HepG2 (cell line): ENCODE measurements around the gene RAD51. TPM values are rescaled to one million over a fixed set of nuclear protein-coding genes. Genes with fewer than 3 reads are reported as not detected.

Experiments
- ATAC-seq: fragments of 200-7000 bp; cut with Tn5 transposase; 3 replicates; pipeline ENCODE4 v1.9.1; 2020; ENCODE audit warnings: mild to moderate bottlenecking, moderate library complexity
- BruUV-seq: library from RNA; stranded (reverse); fragments of 400-500 nt; replicated peaks from 2 replicates; lab custom pipeline; 2021; lab: Mats Ljungman, UMichigan
- CTCF ChIA-PET: fragments of 300-600 bp; formaldehyde crosslinking; extraction: SDS; loops from one replicate; lab custom pipeline; 2021; ENCODE audit warnings: low total read pairs, inconsistent platforms, low intra/inter-chr PET ratio; lab: Yijun Ruan, JAX
- POLR2A ChIA-PET: fragments of 350-600 bp; sonication (Branson Sonifier 250); formaldehyde crosslinking; loops from one replicate; lab custom pipeline; 2020; ENCODE audit warnings: antibody characterized with exemption, inconsistent platforms; lab: Yijun Ruan, JAX
- DNase-seq: peaks from one replicate; pipeline ENCODE4 v3.0.0-alpha.2; 2015; ENCODE audit warnings: low spot score
- FAIRE-seq: peaks from 3 replicates; lab custom pipeline; 2011; peaks lifted over from hg19 to GRCh38; lab: Jason Lieb, UNC
- H2AFZ ChIP-seq: one replicate; pipeline ENCODE4 v1.6.1; 2011; ENCODE audit warnings: low read length, inconsistent platforms
- H3K27ac ChIP-seq: fragments of 300-600 bp; 3 replicates; pipeline ENCODE4 v1.8.0; 2011; ENCODE audit warnings: mixed run types, mild to moderate bottlenecking, mixed read lengths, low read length, inconsistent platforms; ENCODE audit not compliant: insufficient read depth; ENCODE audit errors: extremely low read length
- H3K27me3 ChIP-seq, 2 experiments: fragments of 200-600 bp in 1 of 2; 2 replicates in 1 of 2; 3 replicates in 1 of 2; pipeline versions ENCODE4 v1.6.0 to v1.8.0; 2011; ENCODE audit warnings: low read length in 2 of 2, mild to moderate bottlenecking in 2 of 2, moderate library complexity in 2 of 2, inconsistent platforms in 1 of 2; ENCODE audit not compliant: insufficient read depth in 2 of 2, control insufficient read depth in 1 of 2
- H3K36me3 ChIP-seq, 2 experiments: fragments of 200-600 bp in 1 of 2; replicated peaks in 1 of 2; 2 replicates in 1 of 2; 3 replicates in 1 of 2; pipeline versions ENCODE4 v1.5.1 to v1.8.0; 2011; ENCODE audit warnings: low read length in 2 of 2, inconsistent platforms in 1 of 2; ENCODE audit not compliant: insufficient read depth in 2 of 2, control insufficient read depth in 1 of 2
- H3K4me1 ChIP-seq: 2 replicates; pipeline ENCODE4 v1.5.1; 2012; ENCODE audit warnings: low read length, inconsistent platforms; ENCODE audit not compliant: insufficient read depth
- H3K4me2 ChIP-seq: 2 replicates; pipeline ENCODE4 v1.6.0; 2011; ENCODE audit warnings: low read depth, low read length, inconsistent platforms
- H3K4me3 ChIP-seq, 3 experiments: fragments of 200-600 bp in 1 of 3; sonication (generic), shearing (Covaris generic) in 1 of 3; replicated peaks in 1 of 3; 2 replicates each; pipeline ENCODE4 v1.5.1; 2011 to 2016; ENCODE audit warnings: low read length in 3 of 3, inconsistent platforms in 2 of 3, low read depth in 2 of 3, mild to moderate bottlenecking in 2 of 3, control low read depth in 1 of 3, mixed read lengths in 1 of 3; ENCODE audit not compliant: insufficient read depth in 1 of 3
- H3K79me2 ChIP-seq: one replicate; pipeline ENCODE4 v1.6.1; 2011; ENCODE audit warnings: low read length, inconsistent platforms; ENCODE audit not compliant: insufficient read depth
- H3K9ac ChIP-seq: 2 replicates; pipeline ENCODE4 v1.6.0; 2011; ENCODE audit warnings: mild to moderate bottlenecking, low read depth, low read length, inconsistent platforms; ENCODE audit not compliant: insufficient read depth
- H3K9me3 ChIP-seq: 2 replicates; pipeline ENCODE4 v1.5.1; 2012; ENCODE audit warnings: mild to moderate bottlenecking, low read length
- H4K20me1 ChIP-seq: 2 replicates; pipeline ENCODE4 v1.6.0; 2011; ENCODE audit warnings: inconsistent platforms, mild to moderate bottlenecking, low read length, moderate library complexity; ENCODE audit not compliant: insufficient read depth
- MAZ ChIP-seq, 2 experiments: sonication (generic) in 1 of 2; formaldehyde crosslinking in 1 of 2; IDR thresholded peaks; 2 replicates each; pipeline versions ENCODE4 v1.5.0 to v1.6.1; 2012 to 2020; ENCODE audit warnings: low read depth in 2 of 2, mild to moderate bottlenecking in 2 of 2, borderline replicate concordance in 1 of 2, improper control_type of control experiment in 1 of 2, low read length in 1 of 2, missing genetic modification reagents in 1 of 2, moderate library complexity in 1 of 2
- SNRNP70 ChIP-seq: fragments of 200-400 bp; formaldehyde crosslinking; IDR thresholded peaks from 2 replicates; pipeline ENCODE4 v1.6.1; 2017; ENCODE audit warnings: mild to moderate bottlenecking, low read depth, low read length, moderate library complexity
- TCF7L2 ChIP-seq: IDR thresholded peaks from 2 replicates; pipeline ENCODE4 v1.6.1; 2011; ENCODE audit warnings: mild to moderate bottlenecking, low read depth, low read length, moderate library complexity
- ZNF121 ChIP-seq: sonication (generic); formaldehyde crosslinking; IDR thresholded peaks from 2 replicates; pipeline ENCODE4 v1.5.0; 2020; ENCODE audit warnings: mild to moderate bottlenecking, missing genetic modification reagents
- WGBS: methylation state at CpG from one replicate; pipeline ENCODE4 v1.1.6; 2017; ENCODE audit warnings: low lambda C conversion rate; 5-methylcytosine and 5-hydroxymethylcytosine counted together
- in situ Hi-C: cut with HindIII; loops from 2 replicates; pipeline ENCODE4 v1.10.0; 2017; ENCODE audit warnings: low pct_unique_long_range_greater_than_20kb; ENCODE audit not compliant: extremely low pct_ligation_motif_present
- intact Hi-C: fragments of 100-400 bp; cut with micrococcal nuclease; formaldehyde crosslinking; loops from one replicate; pipeline ENCODE4 v1.10.0; 2022; ENCODE audit not compliant: unreplicated experiment
- polyA plus RNA-seq, 8 experiments: library from polyadenylated mRNA; depleted of rRNA in 3 of 8; stranded (reverse) in 7 of 8; unstranded in 1 of 8; fragments of >200 nt; fragmentation: Illumina TruSeq in 4 of 8; extraction: Trizol in 4 of 8; gene quantifications; 2 replicates each; pipeline versions ENCODE4 v1.2.1 to v1.2.3, GENCODE V29; 2011 to 2016; ENCODE audit warnings: low read depth in 4 of 8, missing spikeins in 1 of 8, mixed read lengths in 1 of 8; ENCODE audit not compliant: insufficient read depth in 1 of 8
- total RNA-seq, 5 experiments: library from RNA; depleted of rRNA; stranded (reverse); fragments of >200 nt; fragmentation: Illumina TruSeq; extraction: Trizol; gene quantifications; 2 replicates each; pipeline ENCODE4 v1.2.3, GENCODE V29; 2016; ENCODE audit warnings: low read depth in 1 of 5
- TF ChIP-seq, protein P1 (sequence below): sonication (generic); formaldehyde crosslinking; IDR thresholded peaks from 2 replicates; pipeline ENCODE4 v1.4.0; 2020; ENCODE audit warnings: missing genetic modification reagents

The RAD51 gene
- total and polyA plus RNA-seq, 2 of the 13 experiments (the other 11 are each of a cell fraction or from before 2014, with no cell fraction given): 8.5 to 12.8 TPM

- TF ChIP-seq MAZ (IDR thresholded peaks at IDR 0.05; ENCODE audit: borderline replicate concordance, low read depth, low read length) (no peak), MAZ (CRISPR knock-in tag; IDR thresholded peaks at IDR 0.05; ENCODE audit: low read depth) (no peak), TCF7L2 (no peak), SNRNP70 (no peak)
- TF ChIP-seq, all 625 proteins: peak for 0
These were observed 53.0 kb downstream of the RAD51 start (continued) for GRCh38 chr15:40747685-40748631.

DNA sequence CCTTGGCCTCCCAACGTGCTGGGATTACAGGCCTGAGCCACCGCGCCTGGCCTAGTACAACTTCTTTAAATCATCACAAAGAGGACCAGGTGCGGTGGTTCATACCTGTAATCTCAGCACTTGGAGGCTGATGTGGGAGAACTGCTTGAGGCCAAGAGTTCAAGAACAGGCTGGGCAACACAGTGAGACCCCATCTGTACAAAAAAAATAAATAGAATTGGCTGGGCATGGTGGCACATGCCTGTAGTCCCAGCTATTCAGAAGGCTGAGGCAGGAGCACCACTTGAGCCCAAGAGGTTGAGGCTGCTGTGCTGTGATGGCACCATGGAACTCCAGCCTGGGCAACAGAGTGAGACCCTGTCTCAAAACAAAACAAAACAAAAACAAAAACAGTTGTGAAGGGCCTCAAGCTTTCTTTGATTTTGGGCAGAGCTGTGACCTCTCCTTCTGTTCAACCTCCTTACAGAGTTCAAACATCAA is 54.2 kb downstream of the RAD51 start:
- no peak overlapping the region for H2AFZ ChIP-seq
- no peak overlapping the region for H3K27ac ChIP-seq
- peaks cover 12 to 54% of the 10 kb centered on the region in 2 experiments for H3K36me3 ChIP-seq
- POLR2A ChIA-PET: no interaction called here
- TF ChIP-seq, protein P1, sequence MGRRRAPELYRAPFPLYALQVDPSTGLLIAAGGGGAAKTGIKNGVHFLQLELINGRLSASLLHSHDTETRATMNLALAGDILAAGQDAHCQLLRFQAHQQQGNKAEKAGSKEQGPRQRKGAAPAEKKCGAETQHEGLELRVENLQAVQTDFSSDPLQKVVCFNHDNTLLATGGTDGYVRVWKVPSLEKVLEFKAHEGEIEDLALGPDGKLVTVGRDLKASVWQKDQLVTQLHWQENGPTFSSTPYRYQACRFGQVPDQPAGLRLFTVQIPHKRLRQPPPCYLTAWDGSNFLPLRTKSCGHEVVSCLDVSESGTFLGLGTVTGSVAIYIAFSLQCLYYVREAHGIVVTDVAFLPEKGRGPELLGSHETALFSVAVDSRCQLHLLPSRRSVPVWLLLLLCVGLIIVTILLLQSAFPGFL (CRISPR knock-in tag): no peak
- peak; percentile 21; the same call in 1 of the 2 replicates for TF ChIP-seq ZNF121 (CRISPR knock-in tag)
- no TSS peak for BruUV-seq
- CTCF ChIA-PET: no interaction called here
- intact Hi-C loops: loop anchor here (5.0 kb wide), 1 partner anchor 143 kb away; the partner anchor contains the start of gene VPS18
- 100% methylated on average over 4 of the region's 4 CpGs for WGBS
- in situ Hi-C loops: no loop called here
- H3K9me3 ChIP-seq: no peaks in the 10 kb centered on the region
- H4K20me1 ChIP-seq: no peaks in the 10 kb centered on the region
- H3K9ac ChIP-seq: no peak overlapping the region
- DNase-seq (no peak), ATAC-seq (no peak), FAIRE-seq (no peak)
- no peak overlapping the region for H3K4me3 ChIP-seq
- no peak overlapping the region for H3K4me2 ChIP-seq
- H3K79me2 ChIP-seq: peaks cover 28% of the 10 kb centered on the region
- H3K27me3 ChIP-seq: no peaks in the 10 kb centered on the region
- H3K4me1 ChIP-seq: peaks cover 26% of the 10 kb centered on the region
